ENCODE measurements around the gene FEM1A. TPM values are rescaled to one million over a fixed set of nuclear protein-coding genes. Genes with fewer than 3 reads are reported as not detected.
A peak's percentile ranks its signal among the peaks of the same experiment; 100 is the strongest.
"Not testable (repeated sequence)": the region's sequence is repeated elsewhere in the genome, so short reads cannot be mapped to it uniquely, and the experiment has no call there.

The FEM1A gene
- total RNA-seq, 1 experiment from 2014 or later: 20.1 TPM

DNA sequence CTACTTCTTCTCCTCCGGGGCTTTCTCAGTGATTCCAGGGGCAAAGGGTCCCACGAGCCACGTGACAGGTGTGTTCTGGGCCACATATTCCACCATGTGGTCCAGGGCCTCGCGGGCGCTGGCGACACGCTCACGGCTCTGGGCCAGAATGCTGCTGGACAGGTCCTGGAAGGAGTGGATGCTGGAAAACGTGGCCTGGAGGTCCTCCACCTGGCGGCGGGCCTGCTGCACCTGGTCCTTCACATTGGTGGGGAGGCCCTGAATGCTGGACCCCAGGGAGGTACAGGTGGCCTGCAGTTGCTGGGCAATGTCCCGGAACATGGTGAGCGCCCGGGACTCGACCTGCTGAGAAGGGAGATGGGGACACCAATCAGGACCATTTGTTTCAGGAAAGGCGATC is 47.7 kb downstream of the FEM1A start:
- H3K36me3 ChIP-seq: peaks cover 24% of the 10 kb centered on the region
- H3K27me3 ChIP-seq: no peaks in the 10 kb centered on the region
- no peak overlapping the region for H3K4me3 ChIP-seq
- peaks cover 9% of the 10 kb centered on the region for H3K4me1 ChIP-seq
- no peaks in the 10 kb centered on the region for H3K9me3 ChIP-seq (replicated peaks)
- no peak overlapping the region for H3K27ac ChIP-seq
- no peak for DNase-seq

DNA sequence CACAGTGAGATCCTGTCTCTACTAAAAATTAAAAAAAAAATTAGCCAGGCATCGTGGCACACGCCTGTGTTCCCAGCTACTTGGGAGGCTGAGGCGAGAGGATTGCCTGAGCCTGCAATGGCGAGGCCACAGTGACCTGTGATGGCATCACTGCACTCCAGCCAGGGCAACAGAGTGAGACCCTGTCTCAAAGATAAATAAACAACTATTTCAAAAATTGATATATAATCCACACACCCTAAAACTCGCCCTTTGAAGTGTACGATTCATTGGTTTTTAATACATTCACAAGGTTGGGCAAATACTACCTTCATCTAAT is 52.1 kb downstream of the FEM1A start:
- H3K36me3 ChIP-seq: peaks cover 38% of the 10 kb centered on the region
- H3K27me3 ChIP-seq: no peaks in the 10 kb centered on the region
- H3K27ac ChIP-seq: no peak overlapping the region
- no peaks in the 10 kb centered on the region for H3K9me3 ChIP-seq (replicated peaks)
- peaks cover 9% of the 10 kb centered on the region for H3K4me1 ChIP-seq
- H3K4me3 ChIP-seq: no peak overlapping the region
- no peak for DNase-seq

DNA sequence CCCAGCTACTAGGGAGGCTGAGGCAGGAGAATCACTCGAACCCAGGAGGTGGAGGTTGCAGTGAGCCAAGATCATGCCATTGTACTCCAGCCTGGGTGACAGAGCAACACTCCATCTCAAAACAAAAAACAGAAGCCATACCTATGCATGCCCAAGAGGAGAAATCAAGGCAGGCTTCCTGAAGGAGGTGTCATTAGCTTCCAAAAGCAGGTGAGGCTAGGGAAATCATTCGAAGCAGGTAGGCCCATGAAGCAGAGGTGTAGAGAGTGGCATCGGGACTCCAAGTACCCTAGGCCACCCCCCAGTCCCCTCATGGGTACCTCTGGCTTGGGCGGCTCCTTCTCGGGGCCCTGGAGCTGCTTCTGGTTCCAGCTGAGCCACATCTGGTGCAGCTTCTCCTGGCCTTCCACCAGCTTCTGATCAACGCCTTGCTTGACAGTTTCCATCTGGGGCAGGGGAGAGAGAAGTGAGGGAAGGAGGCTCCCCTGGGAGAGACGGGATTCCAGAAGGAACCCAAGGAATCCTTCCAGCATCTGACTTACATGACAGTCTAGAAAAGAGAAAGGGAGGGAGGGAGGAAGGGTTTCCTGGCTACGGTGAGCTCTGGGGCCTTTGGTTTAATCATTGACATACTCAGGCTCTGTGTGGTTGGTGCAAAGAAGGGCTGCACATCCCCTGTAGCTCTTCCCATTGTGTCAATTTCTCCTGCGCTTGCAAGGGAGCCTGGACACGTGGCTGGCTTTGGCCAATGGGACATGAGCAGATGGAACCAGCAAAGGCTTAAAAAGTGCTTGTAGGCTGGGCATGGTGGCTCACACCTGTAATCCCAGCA is 53.0 kb downstream of the FEM1A start:
- Histone ChIP-seq H3K36me3 (peaks cover 31% of the 10 kb centered on the region), H3K27ac (no peak overlapping the region), H3K4me3 (no peak overlapping the region), H3K4me1 (peaks cover 9% of the 10 kb centered on the region), H3K27me3 (no peaks in the 10 kb centered on the region), H3K9me3 (replicated peaks) (no peaks in the 10 kb centered on the region)
- DNase-seq: no peak

DNA sequence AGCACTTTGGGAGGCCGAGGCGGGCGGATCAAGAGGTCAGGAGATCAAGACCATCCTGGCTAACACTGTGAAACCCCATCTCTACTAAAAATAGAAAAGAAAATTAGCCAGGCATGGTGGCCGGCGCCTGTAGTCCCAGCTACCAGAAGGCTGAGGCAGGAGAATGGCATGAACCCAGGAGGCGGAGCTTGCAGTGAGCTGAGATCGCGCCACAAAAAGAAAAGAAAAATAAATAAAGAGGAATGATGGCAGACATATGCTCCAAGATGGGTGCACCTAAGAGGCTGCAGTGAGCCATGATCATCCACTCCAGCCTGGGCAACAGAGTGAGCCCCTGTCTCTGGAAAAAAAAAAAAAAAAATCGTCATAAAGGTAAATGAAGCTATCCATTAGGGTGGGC is 54.4 kb downstream of the FEM1A start:
- H3K4me1 ChIP-seq; H3K9me3 ChIP-seq (replicated peaks); H3K4me3 ChIP-seq; H3K27me3 ChIP-seq; H3K27ac ChIP-seq: not testable (repeated sequence)
- DNase-seq: peak in 1 of 2 experiments; percentile 37
- H3K36me3 ChIP-seq: peaks cover 28% of the 10 kb centered on the region

DNA sequence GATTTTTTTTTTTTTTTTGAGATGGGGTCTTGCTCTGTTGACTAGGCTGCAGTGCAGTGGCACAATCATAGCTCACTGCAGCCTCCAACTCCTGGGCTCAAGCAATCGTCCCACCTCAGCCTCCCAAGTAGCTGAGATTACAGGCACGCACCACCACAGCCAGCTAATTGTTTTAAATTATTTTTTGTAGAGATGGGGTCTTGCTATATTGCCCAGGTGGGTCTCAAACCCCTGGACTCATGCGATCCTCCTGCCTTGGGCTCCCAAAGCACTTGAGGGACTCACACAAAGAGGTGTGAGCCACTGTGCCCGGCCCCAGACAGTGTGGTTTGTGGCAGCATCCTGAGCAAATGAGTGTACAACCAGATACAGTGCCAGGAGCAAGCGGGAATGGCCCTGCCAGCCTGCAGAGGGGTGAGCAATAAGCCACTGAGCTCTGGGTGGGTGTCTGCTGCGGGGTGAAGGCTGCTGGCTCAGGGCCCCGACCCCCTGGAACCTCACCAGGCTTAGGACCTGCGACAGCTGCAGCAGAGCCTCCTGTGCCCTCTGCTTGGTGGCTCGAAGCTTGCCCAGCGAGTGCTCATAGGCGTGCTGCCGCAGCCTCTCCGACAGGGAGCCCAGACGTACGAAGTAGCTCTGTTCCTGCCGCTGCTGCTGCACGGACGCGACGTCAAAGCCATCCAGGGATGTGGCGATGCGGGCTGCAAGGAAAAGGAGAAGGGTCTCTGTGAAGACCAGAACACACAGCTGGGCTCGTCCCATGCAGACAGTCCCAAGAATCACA is 55.8 kb downstream of the FEM1A start:
- Histone ChIP-seq H3K27ac (no peak overlapping the region), H3K4me1 (peaks cover 5% of the 10 kb centered on the region), H3K9me3 (replicated peaks) (no peaks in the 10 kb centered on the region), H3K4me3 (no peak overlapping the region), H3K27me3 (no peaks in the 10 kb centered on the region), H3K36me3 (peaks cover 33% of the 10 kb centered on the region)
- DNase-seq: no peak

DNA sequence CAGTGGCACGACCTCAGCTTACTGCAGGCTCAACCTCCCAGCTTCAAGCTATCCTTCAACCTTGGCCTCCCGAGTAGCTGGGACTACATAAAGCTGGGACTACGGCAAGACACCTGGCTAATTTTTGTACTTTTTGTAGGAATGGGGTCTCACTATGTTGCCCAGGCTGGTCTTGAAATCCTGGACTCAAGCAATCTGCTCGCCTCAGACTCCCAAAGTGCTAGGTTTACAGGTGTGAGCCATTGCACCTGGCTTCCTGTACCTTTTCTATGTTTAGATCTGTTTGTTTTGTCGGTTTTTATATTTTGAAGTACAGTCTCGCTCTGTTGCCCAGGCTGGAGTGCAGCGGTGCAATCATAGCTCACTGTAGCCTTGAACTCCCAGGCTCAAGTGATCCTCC is 57.5 kb downstream of the FEM1A start:
- DNase-seq: no peak
- Histone ChIP-seq H3K9me3 (replicated peaks) (no peaks in the 10 kb centered on the region), H3K4me1 (no peaks in the 10 kb centered on the region), H3K27ac (no peak overlapping the region), H3K36me3 (peaks cover 27% of the 10 kb centered on the region), H3K27me3 (no peaks in the 10 kb centered on the region), H3K4me3 (no peak overlapping the region)

Other genes with a start within 250 kb of the FEM1A start
- 108 and 116 TPM in 2 replicates for gene SEMA6B, start 232.1 kb upstream of the FEM1A start, total RNA-seq (2014; rRNA removed; shearing (Covaris generic))
- 8.5 and 8.8 TPM in 2 replicates for gene TNFAIP8L1, start 152.2 kb upstream of the FEM1A start, total RNA-seq (2014; rRNA removed; shearing (Covaris generic))
- gene MYDGF, start 121.4 kb upstream of the FEM1A start, total RNA-seq (2014; rRNA removed; shearing (Covaris generic)): 71.9 and 86.8 TPM in 2 replicates
- gene DPP9, start 67.9 kb upstream of the FEM1A start, total RNA-seq (2014; rRNA removed; shearing (Covaris generic)): 53.4 and 62.8 TPM in 2 replicates
- 1.4 TPM in 2 replicates for gene TICAM1, start 40.0 kb downstream of the FEM1A start, total RNA-seq (2014; rRNA removed; shearing (Covaris generic))
- gene PLIN3, start 75.9 kb downstream of the FEM1A start, total RNA-seq (2014; rRNA removed; shearing (Covaris generic)): 49.0 and 50.1 TPM in 2 replicates
- not detected in 2 replicates for gene ARRDC5, start 111.2 kb downstream of the FEM1A start, total RNA-seq (2014; rRNA removed; shearing (Covaris generic))
- 228 and 230 TPM in 2 replicates for gene UHRF1, start 117.8 kb downstream of the FEM1A start, total RNA-seq (2014; rRNA removed; shearing (Covaris generic))
- 15.5 and 16.2 TPM in 2 replicates for gene KDM4B, start 177.4 kb downstream of the FEM1A start, total RNA-seq (2014; rRNA removed; shearing (Covaris generic))